Measurements from ENCODE around the gene NTM. TPM values are rescaled to one million over a fixed set of nuclear protein-coding genes. Genes with fewer than 3 reads are reported as not detected.

Gene NTM
- total RNA-seq, 1 experiment from 2014 or later: 9.9 TPM

DNA sequence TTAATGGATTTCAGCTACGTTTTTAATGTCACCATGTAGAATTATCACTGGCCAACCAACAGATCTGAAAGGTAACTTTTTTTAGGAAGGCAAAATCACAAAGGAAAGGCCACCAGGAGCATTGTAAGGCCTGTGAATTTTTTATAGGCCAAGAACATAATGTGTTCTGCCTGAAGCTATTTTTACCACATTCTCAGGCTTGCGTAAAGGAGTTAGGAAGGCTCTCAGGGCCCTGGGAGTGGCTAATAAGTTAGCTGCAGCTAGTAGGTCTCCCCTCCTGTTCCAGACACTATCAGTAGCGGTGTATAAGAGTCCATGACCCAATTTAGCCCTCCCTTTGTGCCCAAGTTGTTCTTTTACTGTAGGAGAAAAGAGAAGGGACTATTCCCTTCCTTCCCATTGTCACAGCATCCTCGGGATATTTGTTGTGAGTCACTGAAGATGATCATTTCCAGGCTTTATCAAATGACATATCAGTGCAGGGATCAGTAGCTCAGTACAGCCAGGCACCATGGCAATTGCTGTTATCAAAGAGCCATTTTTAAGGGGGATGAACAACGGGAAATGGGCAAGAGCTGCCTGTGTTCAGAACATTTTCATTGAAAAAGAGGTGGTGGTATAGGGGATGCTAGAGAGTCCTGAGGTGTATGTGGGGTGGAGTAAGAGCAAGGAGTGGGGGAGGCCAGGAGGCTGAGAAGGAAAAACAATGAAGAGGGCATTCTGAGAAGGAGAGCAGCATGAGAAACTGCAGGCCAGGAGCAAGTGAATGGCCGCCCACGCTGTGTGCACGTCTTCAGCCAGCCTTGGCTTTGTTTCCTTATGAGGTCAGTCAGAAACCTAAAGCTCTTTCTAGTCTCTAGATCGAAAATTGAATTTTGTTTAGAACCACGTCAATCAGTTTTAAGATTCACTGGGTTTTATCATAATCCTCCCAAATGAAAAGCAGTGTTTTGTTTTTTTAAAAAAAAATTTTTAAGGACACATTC is 940.3 kb downstream of the NTM start:
- no peak overlapping the region for H3K14ac ChIP-seq (ENCODE audit: insufficient read depth, low read length)
- H3K27ac Mint-ChIP-seq: no peak overlapping the region; a peak in 1 of 7 replicates
- H3K4me2 ChIP-seq (ENCODE audit: insufficient read depth, insufficient read length, low read length): no peak overlapping the region

More for the DNA sequence above, 940.3 kb downstream of the NTM start:
- Histone ChIP-seq H3K23ac (ENCODE audit: insufficient read length, low read depth, low read length) (no peak overlapping the region), H3K79me2 (ENCODE audit: insufficient read depth, low read length) (no peaks in the 10 kb centered on the region), H3K27me3 (ENCODE audit: insufficient read depth, low read length) (no peaks in the 10 kb centered on the region), H2AK5ac (ENCODE audit: insufficient read length, low read length) (no peak overlapping the region), H2BK5ac (ENCODE audit: insufficient read length, low read length) (no peak overlapping the region), H3K79me1 (ENCODE audit: insufficient read depth, low read depth, low read length, poor library complexity, severe bottlenecking) (no peaks in the 10 kb centered on the region), H2BK15ac (ENCODE audit: low read depth, low read length) (no peak overlapping the region), H3K9ac (ENCODE audit: extremely low read depth, insufficient read length, low read length) (no peak overlapping the region), H3K4me1 (ENCODE audit: insufficient read depth, low read length) (no peaks in the 10 kb centered on the region), H3T11ph (ENCODE audit: low read length) (no peak overlapping the region), H3K27ac (ENCODE audit: insufficient read length, low read depth, low read length) (no peak overlapping the region), H2BK120ac (ENCODE audit: low read depth, low read length, poor library complexity, severe bottlenecking) (no peak overlapping the region), H2AFZ (ENCODE audit: low read length) (no peak overlapping the region), H3K23me2 (ENCODE audit: insufficient read length, low read depth, low read length, poor library complexity, severe bottlenecking) (no peaks in the 10 kb centered on the region), H2BK12ac (ENCODE audit: insufficient read length, low read depth, low read length) (no peak overlapping the region), H4K5ac (ENCODE audit: insufficient read length, low read depth, low read length) (no peak overlapping the region), H3K56ac (ENCODE audit: insufficient read length, low read depth, low read length) (no peak overlapping the region), H2BK20ac (ENCODE audit: low read depth, low read length, poor library complexity, severe bottlenecking) (no peak overlapping the region), H4K20me1 (ENCODE audit: control insufficient read depth, insufficient read depth, insufficient read length) (no peaks in the 10 kb centered on the region), H3K9me3 (ENCODE audit: control insufficient read depth, low read depth, low read length) (no peaks in the 10 kb centered on the region), H3K18ac (ENCODE audit: insufficient read length, low read depth, low read length) (no peak overlapping the region), H4K91ac (ENCODE audit: insufficient read length, low read depth, low read length) (no peak overlapping the region), H4K8ac (replicated peaks; ENCODE audit: insufficient read length, low read depth, low read length) (no peak overlapping the region), H3K4ac (ENCODE audit: low read depth, low read length) (no peak overlapping the region)
- DNase-seq: no peak
- Mint-ChIP-seq H3K36me3 (ENCODE audit: insufficient read depth in 1 of 3, low read depth in 3 of 3) (peaks cover 0 to 2% (median 0%) of the 10 kb centered on the region in 3 experiments; a peak in 1 of 7 replicates), H3K4me3 (no peak overlapping the region), H3K27me3 (ENCODE audit: low read depth) (no peaks in the 10 kb centered on the region; the same call in 1 of the 2 replicates), H3K9me3 (no peaks in the 10 kb centered on the region), H3K4me1 (peaks cover 7 to 8% of the 10 kb centered on the region in 2 experiments)
- no CpG with 5 or more reads among the region's 10 CpGs for WGBS (ENCODE audit: extremely low coverage, insufficient read length, low lambda C conversion rate)
- TF ChIP-seq, protein P1, sequence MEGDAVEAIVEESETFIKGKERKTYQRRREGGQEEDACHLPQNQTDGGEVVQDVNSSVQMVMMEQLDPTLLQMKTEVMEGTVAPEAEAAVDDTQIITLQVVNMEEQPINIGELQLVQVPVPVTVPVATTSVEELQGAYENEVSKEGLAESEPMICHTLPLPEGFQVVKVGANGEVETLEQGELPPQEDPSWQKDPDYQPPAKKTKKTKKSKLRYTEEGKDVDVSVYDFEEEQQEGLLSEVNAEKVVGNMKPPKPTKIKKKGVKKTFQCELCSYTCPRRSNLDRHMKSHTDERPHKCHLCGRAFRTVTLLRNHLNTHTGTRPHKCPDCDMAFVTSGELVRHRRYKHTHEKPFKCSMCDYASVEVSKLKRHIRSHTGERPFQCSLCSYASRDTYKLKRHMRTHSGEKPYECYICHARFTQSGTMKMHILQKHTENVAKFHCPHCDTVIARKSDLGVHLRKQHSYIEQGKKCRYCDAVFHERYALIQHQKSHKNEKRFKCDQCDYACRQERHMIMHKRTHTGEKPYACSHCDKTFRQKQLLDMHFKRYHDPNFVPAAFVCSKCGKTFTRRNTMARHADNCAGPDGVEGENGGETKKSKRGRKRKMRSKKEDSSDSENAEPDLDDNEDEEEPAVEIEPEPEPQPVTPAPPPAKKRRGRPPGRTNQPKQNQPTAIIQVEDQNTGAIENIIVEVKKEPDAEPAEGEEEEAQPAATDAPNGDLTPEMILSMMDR (conservative IDR thresholded peaks at IDR 0.05): no peak
